IPS-20b (cell line): Measurements from ENCODE around the gene MS4A12.
A peak's percentile ranks its signal among the peaks of the same experiment; 100 is the strongest.
"Not testable (repeated sequence)": the region's sequence is repeated elsewhere in the genome, so short reads cannot be mapped to it uniquely, and the experiment has no call there.

Experiments used
- H3K27ac ChIP-seq: one replicate; pipeline ENCODE4 v1.5.1; 2013; ENCODE audit warnings: low read length
- H3K27me3 ChIP-seq: 2 replicates; pipeline ENCODE4 v1.6.1; 2013; ENCODE audit warnings: mild to moderate bottlenecking, low read length, inconsistent platforms; ENCODE audit not compliant: insufficient read depth
- H3K36me3 ChIP-seq: 2 replicates; pipeline ENCODE4 v1.6.1; 2013; ENCODE audit warnings: low read depth, mild to moderate bottlenecking, inconsistent platforms, low read length, moderate library complexity; ENCODE audit not compliant: insufficient read depth
- H3K4me1 ChIP-seq: 2 replicates; pipeline ENCODE4 v1.6.1; 2013; ENCODE audit warnings: mild to moderate bottlenecking, control low read depth, inconsistent platforms, low read length, moderate library complexity; ENCODE audit not compliant: insufficient read depth
- H3K4me3 ChIP-seq: 2 replicates; pipeline ENCODE4 v1.5.1; 2013; ENCODE audit warnings: mild to moderate bottlenecking, low read length, inconsistent platforms
- H3K9ac ChIP-seq: 2 replicates; pipeline ENCODE4 v1.6.1; 2013; ENCODE audit warnings: low read depth, mild to moderate bottlenecking, inconsistent platforms, low read length, moderate library complexity
- H3K9me3 ChIP-seq: 2 replicates; pipeline ENCODE4 v1.6.1; 2013; ENCODE audit warnings: mild to moderate bottlenecking, low read depth, low read length, inconsistent platforms; ENCODE audit not compliant: insufficient read depth

MS4A12 gene

DNA sequence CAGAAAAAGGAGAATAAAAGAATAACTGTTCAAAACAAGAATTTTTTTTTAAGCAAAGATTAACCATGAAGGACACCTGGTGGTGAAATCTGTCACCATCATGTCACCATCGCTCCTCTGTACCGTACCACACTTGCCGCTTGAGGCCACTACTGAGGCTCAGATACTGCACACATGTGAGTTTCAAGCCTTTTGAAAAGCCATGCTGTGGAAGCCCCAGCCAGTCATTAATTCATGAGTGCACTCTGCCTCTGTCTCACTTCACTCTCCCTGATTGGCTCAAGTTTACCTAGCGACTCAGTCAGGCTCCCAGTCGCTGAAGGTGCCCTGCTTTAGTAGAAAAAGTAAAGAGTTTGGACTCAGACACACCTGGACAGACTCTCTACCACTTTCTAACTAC, 6.6 kb upstream of the MS4A12 start:
- Histone ChIP-seq H3K9ac (no peak overlapping the region), H3K4me3 (no peak overlapping the region), H3K27ac (no peak overlapping the region), H3K27me3 (no peaks in the 10 kb centered on the region), H3K36me3 (no peaks in the 10 kb centered on the region), H3K9me3 (no peaks in the 10 kb centered on the region), H3K4me1 (no peaks in the 10 kb centered on the region)

DNA sequence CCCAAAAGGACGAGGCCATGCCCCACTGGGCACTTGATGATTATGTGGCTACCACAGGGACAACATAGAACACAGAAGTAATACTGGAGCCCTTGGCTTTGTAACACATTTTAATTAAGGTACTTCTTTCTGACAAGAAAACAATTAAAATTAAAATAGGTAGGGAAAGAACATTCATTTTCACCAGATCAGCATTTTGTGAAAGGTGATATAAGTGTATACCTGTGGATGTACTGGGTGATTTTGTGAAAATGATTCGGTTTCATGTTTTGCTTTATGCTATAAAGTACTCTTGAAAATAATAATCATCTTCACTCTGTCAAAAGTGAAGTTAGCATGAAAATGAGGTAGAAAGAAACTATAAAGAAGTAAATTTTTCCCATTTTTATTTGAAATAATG, 876 bp downstream of the MS4A12 start:
- Histone ChIP-seq H3K9ac (no peak overlapping the region), H3K4me1 (peaks cover 13% of the 10 kb centered on the region; the same call in 1 of the 2 replicates), H3K27ac (no peak overlapping the region), H3K4me3 (no peak overlapping the region), H3K9me3 (no peaks in the 10 kb centered on the region), H3K36me3 (no peaks in the 10 kb centered on the region), H3K27me3 (no peaks in the 10 kb centered on the region)

DNA sequence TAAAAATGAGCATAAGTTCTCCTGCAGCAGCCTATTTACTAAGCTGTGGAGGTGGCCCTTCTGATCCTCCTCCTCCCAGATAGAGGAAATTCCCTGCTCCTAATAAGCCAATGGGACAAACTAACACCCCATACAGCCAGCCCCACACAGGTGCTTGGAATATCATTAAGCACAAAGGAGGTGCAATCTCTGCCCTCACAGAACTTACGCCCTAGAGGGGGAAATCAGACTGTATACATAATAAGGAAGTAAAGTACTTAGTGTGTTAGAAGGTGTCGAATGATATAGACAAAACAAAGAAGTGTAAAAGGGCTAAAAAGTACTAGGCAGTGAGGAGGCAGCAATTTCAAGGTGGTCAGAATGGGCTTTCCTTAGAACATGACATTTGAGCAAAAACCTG, 5.8 kb downstream of the MS4A12 start:
- H3K27me3 ChIP-seq = no peaks in the 10 kb centered on the region
- H3K27ac ChIP-seq = no peak overlapping the region
- H3K36me3 ChIP-seq = no peaks in the 10 kb centered on the region
- H3K4me1 ChIP-seq = peaks cover 33% of the 10 kb centered on the region
- no peak overlapping the region for H3K4me3 ChIP-seq
- H3K9me3 ChIP-seq = no peaks in the 10 kb centered on the region
- H3K9ac ChIP-seq = no peak overlapping the region

DNA sequence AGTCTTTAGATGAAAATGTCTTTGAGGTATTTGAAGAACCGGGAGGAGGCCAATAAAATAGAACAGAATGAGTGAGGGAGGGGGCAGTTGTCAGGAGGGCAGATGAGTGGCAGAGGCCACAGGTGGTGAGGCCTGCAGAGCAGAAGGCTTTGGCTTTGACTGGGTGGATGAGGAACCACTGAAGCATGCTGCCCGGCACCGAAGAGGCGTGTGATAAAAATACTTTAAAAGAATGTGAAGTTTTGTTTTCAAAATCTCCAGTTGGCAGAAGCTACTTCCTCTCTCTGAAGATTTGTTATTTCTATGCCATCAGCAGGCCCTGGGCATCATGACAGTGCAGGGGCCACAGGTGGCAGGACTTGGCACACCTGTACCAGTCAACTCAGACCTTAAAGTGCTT, 6.3 kb downstream of the MS4A12 start:
- Histone ChIP-seq H3K9ac (no peak overlapping the region), H3K36me3 (no peaks in the 10 kb centered on the region), H3K4me1 (peaks cover 33% of the 10 kb centered on the region), H3K27ac (peak overlapping the region; percentile 39), H3K27me3 (no peaks in the 10 kb centered on the region), H3K9me3 (no peaks in the 10 kb centered on the region), H3K4me3 (no peak overlapping the region)

DNA sequence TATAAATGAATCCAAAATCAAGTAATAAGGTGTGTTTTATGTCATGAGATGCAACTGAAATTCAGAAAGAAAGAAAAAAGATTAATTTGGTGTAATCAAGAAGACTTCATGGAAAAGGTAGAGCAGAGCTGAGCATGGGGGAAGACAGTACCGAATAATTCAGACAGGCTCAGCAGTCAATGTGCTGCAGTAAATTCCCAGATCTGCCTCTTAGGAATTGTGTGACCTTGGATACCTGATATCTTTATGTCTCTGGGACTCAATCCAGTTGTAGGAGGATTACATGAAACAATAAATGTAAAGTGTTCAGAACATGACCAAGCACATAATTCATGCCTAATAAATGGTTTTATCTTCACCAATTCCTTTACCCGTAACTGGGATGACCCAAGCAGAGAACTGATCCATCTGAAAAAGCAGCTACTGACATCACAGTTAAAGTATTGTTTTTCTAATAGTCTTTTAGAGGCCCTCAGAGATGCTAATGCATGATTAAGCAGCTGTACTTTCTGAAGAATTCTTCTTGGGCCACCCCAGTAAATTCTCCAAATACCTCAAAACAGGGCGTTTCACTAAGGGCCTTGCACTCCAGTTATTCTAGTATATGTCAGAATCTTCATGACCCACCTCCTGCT, 7.8 kb downstream of the MS4A12 start:
- Histone ChIP-seq H3K4me1 (peaks cover 33% of the 10 kb centered on the region), H3K9me3 (no peaks in the 10 kb centered on the region), H3K36me3 (no peaks in the 10 kb centered on the region), H3K9ac (no peak overlapping the region), H3K27ac (no peak overlapping the region), H3K4me3 (peak overlapping the region; percentile 20; the same call in 1 of the 2 replicates), H3K27me3 (no peaks in the 10 kb centered on the region)

DNA sequence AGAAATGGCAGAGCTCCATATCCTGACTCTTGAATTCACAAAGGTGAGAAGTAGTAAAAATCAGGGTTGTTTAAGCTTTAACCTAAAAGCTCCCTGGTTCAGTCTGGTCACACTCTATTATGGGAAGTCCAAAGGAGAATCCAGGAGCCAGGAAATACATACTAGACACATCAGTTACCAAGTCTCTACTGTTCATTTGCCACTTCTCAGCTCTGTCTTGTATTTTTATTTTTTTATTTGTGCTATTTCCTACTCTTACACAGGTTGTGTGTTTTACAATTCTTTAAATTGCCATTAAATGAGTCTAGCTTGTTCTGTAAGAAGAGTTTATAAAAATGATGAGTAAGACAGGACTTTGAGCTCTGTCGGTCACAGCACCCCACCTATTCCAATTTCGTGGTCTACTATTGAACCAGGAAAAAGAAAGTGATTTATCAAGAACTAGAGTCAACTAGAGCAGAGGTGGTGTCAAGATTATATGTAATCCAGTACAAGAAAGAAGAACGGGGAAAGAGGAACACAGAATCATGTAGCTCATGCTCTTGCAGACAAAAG, 9.7 kb downstream of the MS4A12 start:
- Histone ChIP-seq H3K9ac (no peak overlapping the region), H3K4me1 (peaks cover 31% of the 10 kb centered on the region), H3K36me3 (no peaks in the 10 kb centered on the region), H3K9me3 (no peaks in the 10 kb centered on the region), H3K27ac (peak overlapping the region; percentile 11), H3K27me3 (no peaks in the 10 kb centered on the region), H3K4me3 (no peak overlapping the region)

DNA sequence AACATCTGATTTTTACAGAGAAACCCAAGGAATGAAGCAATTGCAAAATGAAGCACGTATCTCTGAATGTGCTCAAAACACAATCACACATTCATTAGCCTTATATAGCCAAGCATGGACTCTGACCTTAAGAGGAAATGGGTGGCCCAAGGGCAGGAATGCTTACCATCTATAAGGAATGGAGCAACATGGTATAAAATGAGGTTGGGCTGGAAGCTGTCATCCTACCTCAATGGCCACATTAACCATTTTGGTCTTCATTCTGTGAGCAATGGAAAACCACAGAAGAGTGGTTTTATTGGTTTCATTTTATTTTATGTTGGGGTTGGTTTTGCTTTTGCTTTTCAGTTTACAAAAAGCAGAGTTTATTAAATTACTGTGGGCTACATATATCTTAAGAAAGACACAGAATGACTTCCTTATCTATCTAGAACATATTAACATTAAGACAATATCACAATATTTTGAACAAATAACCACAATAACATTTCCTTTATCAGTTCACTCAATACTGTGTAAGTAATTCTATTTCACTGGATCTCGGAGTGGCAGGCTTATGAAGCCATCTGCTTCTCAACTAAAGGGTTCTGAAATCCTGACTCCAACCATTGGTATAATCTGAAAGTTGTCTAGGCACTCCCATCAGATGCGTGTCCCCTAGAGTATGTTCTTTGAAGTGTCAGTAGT, 11.8 kb downstream of the MS4A12 start:
- no peak overlapping the region for H3K27ac ChIP-seq
- no peaks in the 10 kb centered on the region for H3K36me3 ChIP-seq
- no peaks in the 10 kb centered on the region for H3K27me3 ChIP-seq
- H3K4me3 ChIP-seq = no peak overlapping the region
- peaks cover 5% of the 10 kb centered on the region; the same call in 1 of the 2 replicates for H3K9me3 ChIP-seq
- peaks cover 11% of the 10 kb centered on the region for H3K4me1 ChIP-seq
- no peak overlapping the region for H3K9ac ChIP-seq

DNA sequence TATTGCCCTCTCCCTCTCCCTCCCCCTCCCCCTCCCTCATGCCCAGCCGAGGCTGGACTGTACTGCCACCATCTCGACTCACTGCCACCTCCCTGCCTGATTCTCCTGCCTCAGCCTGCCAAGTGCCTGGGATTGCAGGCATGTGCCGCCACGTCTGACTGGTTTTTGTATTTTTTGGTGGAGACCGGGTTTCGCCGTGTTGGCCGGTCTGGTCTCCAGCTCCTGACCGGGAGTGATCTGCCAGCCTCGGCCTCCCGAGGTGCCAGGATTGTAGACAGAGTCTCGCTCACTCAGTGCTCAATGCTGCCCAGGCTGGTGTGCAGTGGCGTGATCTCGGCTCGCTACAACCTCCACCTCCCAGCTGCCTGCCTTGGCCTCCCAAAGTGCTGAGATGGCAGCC, 17.0 kb downstream of the MS4A12 start:
- not testable (repeated sequence) for H3K9me3 ChIP-seq, H3K27ac ChIP-seq, H3K9ac ChIP-seq, H3K27me3 ChIP-seq, H3K36me3 ChIP-seq, H3K4me3 ChIP-seq, H3K4me1 ChIP-seq

DNA sequence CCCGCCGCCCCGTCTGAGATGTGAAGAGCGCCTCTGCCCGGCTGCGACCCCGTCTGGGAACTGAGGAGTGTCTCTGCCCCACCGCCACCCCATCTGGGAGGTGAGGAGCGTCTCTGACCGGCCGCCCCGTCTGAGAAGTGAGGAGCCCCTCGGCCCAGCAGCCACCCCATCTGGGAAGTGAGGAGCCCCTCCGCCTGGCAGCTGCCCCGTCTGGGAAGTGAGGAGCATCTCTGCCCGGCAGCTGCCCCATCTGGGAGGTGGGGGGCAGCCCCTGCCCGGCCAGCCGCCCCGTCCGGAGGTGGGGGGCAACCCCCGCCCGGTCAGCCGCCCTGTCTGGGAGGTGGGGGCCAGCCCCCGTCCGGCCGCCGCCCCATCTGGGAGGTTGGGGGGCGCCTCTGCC, 17.6 kb downstream of the MS4A12 start:
- H3K27ac ChIP-seq, H3K4me3 ChIP-seq, H3K9me3 ChIP-seq, H3K9ac ChIP-seq, H3K36me3 ChIP-seq, H3K27me3 ChIP-seq, H3K4me1 ChIP-seq: not testable (repeated sequence)

DNA sequence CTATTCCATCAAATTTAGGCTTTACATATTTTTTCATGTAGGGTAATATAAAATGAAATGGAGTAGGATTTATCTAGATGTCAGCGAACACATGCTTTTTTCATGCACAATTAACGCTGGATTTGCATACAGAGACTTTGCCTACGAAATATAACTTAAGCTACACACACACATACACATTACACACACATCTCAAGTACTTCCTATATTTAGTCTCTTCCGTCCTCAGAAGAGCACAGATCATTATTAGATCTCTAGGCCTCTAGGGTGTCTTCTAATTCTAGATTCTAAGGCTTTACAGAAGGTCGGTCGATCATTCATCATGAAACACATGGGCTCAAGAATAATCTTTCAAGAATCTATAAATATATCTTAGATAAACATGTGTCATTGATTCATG, 18.8 kb downstream of the MS4A12 start:
- Histone ChIP-seq H3K9me3 (peaks cover 10% of the 10 kb centered on the region; the same call in 1 of the 2 replicates), H3K4me1 (no peaks in the 10 kb centered on the region), H3K36me3 (no peaks in the 10 kb centered on the region), H3K4me3 (no peak overlapping the region), H3K27ac (no peak overlapping the region), H3K9ac (no peak overlapping the region), H3K27me3 (no peaks in the 10 kb centered on the region)

DNA sequence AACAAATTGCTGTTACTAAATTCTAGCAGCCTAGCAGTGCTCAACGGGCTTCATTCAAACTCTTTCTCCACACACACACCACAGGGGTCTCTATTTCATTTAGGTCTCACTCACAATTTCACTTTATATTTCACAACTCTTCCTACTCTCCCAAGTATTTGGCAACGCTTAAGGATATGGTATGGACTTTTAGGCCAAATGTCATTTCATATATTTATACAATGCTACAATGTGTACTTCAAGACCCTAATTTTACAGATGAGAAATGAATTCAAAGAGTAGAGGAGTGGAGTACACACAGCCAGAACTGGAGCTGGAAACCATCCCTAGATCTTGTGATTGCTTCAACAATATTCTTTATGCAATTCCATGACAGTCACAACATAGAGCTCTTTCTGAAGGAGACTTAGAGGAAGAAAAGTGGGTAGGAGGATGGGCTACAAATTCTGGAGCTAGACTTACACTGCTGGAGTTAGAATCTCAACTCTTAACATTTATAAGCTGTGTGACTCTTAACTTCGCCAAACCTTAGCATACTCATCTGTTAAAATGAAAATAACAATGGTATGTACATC, 20.2 kb downstream of the MS4A12 start:
- Histone ChIP-seq H3K9me3 (peaks cover 10% of the 10 kb centered on the region; the same call in 1 of the 2 replicates), H3K4me1 (no peaks in the 10 kb centered on the region), H3K27me3 (no peaks in the 10 kb centered on the region), H3K27ac (no peak overlapping the region), H3K9ac (no peak overlapping the region), H3K36me3 (no peaks in the 10 kb centered on the region), H3K4me3 (no peak overlapping the region)
